ENCODE data around the gene PTTG2.
"Not testable (repeated sequence)": the region's sequence is repeated elsewhere in the genome, so short reads cannot be mapped to it uniquely, and the experiment has no call there.

PTTG2 gene

DNA sequence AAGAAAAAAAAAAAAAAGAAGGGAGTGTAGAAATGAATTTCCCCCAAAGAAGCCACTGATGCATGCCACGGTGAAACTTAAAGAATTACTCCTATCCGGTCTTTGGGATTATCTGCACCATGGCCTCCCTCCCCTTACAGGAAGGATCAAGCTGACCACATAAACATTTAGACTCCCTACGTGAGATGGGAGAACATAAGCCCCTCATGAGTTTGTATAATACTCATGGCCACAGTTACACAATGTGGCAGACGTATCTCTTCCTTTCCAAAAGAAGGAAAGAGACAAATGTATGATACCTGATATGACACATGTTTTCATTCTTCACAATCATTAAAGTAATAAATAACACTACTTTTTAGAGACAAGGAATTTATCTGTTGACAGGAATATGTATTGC is 3.3 kb upstream of the PTTG2 start:
- no peak for DNase-seq (ENCODE audit: low read depth in 2 of 2)

- DNase-seq (ENCODE audit: low read depth in 2 of 2): no peak
These were observed 1.3 kb upstream of the PTTG2 start for GRCh38 chr4:37958932-37959331.

DNA sequence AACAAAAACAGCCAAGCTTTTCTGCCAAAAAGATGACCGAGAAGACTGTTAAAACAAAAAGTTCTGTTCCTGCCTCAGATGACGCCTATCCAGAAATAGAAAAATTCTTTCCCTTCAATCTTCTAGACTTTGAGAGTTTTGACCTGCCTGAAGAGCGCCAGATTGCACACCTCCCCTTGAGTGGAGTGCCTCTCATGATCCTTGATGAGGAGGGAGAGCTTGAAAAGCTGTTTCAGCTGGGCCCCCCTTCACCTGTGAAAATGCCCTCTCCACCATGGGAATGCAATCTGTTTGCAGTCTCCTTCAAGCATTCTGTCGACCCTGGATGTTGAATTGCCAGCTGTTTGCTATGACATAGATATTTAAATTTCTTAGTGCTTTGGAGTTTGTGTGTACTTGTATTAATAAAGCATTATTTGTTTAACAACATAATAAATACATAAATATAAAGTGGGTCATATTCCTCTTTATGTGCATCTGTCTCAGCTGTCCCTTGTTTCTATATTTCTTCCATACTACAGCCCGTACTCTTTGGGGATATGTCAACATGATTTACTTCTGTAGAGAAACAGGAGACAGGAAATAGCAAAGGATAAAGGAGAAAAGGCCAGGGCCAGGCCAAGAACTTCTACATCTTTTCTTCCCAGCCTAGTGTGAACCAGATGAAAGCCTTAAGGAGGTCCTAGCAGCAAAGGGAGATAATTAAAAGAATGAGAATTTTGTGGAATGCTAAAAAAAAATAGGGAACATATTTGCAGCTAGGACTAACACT is 667 bp downstream of the PTTG2 start:
- no peak for DNase-seq (ENCODE audit: low read depth in 2 of 2)

DNA sequence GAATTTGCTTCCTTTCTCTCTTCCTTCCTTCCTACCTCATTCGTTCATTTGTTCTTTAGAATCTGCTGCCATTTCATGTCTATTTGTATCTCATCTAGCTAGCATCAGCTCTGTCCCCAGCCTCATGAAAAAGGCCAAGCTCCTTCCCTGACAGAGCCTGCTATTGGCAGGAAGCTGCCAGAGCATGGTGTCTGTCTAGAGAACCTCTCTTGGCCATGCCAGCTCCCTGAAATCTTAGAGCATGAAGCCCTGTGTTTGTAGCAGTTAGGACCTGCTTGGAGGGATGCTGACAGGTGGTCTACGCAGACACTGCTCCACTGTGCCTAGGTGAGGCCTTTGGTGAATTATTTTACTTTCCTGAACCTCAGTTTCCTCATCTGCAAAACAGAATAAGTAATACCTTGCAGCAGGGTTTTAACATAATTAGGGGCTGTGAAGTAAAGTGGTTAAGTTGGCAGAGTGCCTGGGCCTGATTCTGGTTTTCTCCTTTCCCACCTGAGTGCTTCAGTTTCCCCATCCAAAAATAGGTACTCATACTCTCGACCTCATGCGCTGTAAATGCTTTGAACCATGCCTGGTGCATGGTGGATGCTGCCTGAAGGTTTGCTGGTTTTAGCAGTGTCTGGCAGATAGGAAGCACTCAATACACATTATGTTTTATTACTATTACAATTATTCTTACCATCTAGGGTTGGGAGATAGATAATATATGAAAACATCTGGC is 4.7 kb downstream of the PTTG2 start:
- no peak for DNase-seq (ENCODE audit: low read depth in 2 of 2)

- DNase-seq (ENCODE audit: low read depth in 2 of 2): no peak
These were observed 5.8 kb downstream of the PTTG2 start for GRCh38 chr4:37966044-37966443.

GRCh38 chr4:37967736-37968135 is 7.5 kb downstream of the PTTG2 start:
- no peak for DNase-seq (ENCODE audit: low read depth in 2 of 2)

DNA sequence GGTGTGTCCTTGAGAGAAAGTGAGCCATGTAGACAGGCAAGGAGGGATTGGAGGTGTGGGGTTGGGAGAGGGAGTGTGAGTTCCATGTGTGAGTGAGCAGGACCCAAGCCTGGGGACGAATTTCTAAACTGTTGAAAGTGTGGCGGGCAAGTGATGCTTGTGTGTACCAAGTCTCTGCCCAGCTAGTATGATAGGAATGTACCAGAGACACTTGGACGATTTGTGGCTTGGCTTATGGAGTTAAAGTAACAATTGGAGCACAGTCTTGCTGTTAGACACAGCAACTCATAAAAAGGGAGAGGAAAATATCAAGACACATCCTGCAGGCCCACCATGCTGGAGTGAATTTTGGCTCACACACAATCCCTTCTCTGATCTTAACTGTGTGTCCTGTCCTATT is 8.5 kb downstream of the PTTG2 start:
- no peak for DNase-seq (ENCODE audit: low read depth in 2 of 2)

- DNase-seq (ENCODE audit: low read depth in 2 of 2): peak in 1 of 2 donors; percentile 39
These were observed 10.5 kb downstream of the PTTG2 start for GRCh38 chr4:37970702-37971101.

DNA sequence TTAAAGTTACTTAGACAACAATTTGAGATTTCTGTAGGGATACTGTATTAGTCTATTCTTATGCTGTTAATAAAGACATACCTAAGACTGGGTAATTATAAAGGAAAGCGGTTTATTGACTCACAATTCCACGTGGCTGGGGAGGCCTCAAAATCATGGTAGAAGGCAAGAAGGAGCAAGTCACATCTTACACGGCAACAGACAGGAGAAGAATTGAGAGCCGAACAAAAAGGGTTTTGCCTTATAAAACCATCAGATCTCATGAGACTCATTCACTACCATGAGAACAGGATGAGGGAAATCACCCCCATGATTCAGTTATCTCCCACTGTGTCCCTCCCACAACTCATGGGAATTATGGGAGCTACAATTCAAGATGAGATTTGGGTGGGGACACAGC is 11.0 kb downstream of the PTTG2 start:
- no peak for DNase-seq (ENCODE audit: low read depth in 2 of 2)

DNA sequence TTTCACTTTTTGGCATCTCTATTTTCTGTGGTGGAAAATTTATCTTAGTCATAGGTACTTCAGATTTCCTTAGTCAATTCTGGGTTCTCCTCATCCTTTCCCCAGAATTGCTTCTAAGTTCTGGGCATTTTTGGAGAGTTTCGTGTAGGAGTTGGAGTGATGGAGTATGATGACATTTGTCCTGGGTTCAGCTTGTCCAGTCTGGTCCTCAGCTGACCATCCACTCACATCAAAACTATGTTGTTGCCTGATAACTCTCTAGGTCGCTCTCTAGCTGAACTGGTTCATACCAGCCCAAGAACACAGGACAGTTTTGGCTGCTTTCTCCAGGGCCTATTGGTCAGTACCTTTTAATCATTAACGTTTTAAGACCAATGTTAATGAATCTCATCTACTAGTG is 13.2 kb downstream of the PTTG2 start:
- DNase-seq (ENCODE audit: low read depth in 2 of 2): no peak

DNA sequence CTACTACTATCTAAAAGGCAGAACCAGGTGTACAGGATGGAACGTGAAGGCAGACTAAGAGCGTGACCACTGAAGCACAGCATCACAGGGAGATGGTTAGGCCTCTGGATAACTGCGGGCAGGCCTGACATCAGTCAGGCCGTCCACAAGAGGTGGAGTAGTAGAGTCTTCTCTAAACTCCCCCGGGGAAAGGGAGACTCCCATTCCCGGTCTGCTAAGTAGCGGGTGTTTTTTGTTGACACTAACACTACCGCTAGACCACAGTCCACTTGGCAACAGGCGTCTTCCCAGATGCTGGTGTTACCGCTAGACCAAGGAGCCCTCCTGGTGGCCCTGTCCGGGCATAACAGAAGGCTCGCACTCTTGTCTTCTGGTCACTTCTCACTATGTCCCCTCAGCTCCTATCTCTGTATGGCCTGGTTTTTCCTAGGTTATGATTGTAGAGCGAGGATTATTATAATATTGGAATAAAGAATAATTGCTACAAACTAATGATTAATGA is 15.2 kb downstream of the PTTG2 start:
- not testable (repeated sequence) for DNase-seq (ENCODE audit: low read depth in 2 of 2)

- no peak for DNase-seq (ENCODE audit: low read depth in 2 of 2)
These were observed 16.3 kb downstream of the PTTG2 start for GRCh38 chr4:37976507-37976906.

DNA sequence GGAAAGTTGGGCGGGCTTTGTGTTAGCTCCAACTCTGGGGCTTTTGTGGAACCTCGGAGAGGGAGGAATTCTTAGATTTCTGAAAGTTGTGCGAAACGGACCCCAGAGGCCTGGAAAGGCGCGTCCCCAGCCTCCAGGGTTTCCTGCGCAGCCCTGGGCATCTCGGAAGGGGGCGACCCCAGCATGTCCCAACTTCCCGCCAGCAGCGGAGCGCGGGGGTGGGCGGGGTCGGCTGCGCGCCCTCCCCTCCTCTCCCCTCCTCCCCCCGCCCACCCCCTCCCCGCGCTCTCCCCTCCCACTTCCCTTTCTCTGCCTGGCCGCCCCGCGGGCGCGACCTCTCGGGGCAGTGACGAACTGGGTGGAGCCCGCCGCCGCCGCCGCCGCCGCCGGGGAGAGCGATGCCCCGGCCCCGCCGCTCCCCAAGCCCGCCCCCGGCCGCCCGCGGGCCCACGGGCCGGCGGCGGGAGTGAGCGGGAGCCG is 16.8 kb downstream of the PTTG2 start:
- peak; percentile 49 to 58 for DNase-seq (ENCODE audit: low read depth in 2 of 2)

DNA sequence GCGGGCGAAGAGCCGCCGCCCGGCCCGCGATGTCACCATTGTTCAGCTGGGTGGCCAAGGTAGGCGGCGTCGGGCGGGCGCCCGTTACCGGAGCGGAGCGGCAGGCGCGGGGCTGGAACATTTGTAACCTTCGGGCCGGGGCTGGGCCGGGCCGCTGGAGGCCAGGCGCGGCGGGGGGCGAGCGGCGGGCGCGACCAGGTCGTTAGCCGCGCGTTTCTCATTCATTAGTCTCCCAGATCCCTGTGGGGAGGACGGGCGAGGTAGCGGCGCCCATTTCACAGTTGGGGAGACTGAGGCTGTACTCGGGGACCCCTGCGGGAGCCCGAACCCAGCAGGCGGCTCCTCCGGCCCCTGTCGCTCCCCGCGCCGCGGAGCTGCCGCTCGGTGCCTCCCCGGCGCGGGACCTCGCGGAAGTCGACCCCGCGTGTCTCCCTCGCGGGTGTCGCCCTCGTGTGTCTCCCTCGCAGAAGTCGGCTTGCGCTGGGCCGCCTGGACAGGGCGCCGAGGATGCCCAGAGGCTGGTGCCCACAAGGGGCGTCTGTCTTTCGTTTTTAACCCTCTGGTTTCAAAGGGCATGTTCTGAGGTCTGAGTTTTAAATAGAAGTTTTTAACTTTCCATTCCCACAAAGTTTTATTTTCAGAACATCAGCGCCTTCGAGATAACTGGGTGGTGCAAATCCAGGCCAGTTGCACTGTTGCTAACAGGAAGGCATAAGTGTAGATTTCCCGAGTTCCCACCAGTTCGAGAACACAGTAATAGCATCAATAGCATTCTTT is 17.5 kb downstream of the PTTG2 start:
- DNase-seq (ENCODE audit: low read depth in 2 of 2): peak; percentile 33 to 40

DNA sequence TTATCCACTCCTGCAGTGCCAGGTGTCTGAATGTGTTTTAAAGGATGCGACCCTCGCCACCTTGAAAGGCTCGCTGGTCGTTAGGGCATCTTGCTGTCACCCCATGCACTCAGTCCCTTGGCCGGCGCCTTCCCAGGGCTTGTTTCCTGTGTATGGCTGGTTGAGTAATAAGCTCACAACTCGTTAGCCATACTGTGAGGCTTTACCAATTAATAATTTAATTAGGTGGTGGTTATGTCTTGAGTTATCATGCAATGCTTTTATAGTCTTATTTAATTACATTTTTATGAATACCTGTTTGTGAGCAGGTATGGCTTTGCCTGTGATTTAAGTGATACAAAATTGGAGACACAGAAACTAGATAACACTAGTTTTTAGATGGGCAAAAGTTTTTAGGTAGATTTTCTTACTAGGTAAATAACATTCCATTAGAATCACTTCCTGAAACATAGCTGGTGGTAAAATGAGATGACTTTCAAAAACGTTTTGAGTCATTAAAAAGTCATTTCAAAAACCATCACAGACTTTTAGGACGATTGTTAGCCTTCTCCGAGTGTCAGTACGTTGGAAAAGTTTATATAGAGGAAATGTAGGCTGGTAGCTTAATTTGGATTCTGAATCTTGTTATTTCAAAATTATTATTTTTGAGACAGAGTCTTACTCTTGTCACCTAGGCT is 18.2 kb downstream of the PTTG2 start:
- DNase-seq (ENCODE audit: low read depth in 2 of 2): no peak

- no peak for DNase-seq (ENCODE audit: low read depth in 2 of 2)
These were observed 20.0 kb downstream of the PTTG2 start for GRCh38 chr4:37980246-37980645.

- DNase-seq (ENCODE audit: low read depth in 2 of 2): no peak
These were observed 21.2 kb downstream of the PTTG2 start for GRCh38 chr4:37981425-37981824.

DNA sequence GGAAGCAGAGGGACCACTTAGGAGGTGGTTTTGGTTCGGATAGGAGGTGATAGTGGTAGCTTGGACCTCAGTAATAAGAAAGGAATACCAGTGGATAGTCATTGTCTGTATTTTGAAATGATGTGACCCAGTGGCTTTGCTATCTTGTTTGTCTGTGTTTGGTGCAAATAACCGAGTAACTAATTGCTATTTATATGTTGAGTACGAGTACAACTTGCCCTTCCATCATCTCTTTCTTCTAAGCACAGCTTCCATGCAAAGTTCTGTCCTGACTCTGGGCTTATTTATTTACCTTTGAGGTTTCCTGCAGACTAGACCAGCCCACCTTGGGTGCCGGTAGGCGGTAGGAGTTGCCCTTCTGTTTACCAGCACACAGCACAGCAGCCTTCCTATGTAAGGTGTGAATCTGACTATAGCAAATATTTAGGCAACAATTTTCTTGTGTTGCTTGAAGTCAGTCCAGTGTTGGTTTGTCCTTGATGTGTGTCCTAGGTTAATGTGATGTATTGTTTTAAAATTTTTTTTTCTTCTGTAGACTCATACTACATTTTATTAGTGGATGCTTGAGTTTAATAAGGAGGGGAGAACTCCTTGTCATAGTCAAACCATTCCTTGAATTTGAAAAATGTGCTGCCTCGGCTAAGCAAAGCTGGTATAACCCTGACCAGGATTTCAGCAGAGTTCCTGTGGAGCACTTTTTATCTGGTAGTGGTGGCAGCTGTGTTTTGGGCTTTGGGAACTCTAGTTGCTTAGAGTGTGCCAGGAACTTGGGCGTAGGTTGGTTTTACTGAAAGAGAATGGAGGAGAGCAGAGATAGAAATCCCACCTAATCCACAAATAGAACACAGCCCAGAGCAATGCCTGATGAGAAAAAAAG is 21.9 kb downstream of the PTTG2 start:
- no peak for DNase-seq (ENCODE audit: low read depth in 2 of 2)

DNA sequence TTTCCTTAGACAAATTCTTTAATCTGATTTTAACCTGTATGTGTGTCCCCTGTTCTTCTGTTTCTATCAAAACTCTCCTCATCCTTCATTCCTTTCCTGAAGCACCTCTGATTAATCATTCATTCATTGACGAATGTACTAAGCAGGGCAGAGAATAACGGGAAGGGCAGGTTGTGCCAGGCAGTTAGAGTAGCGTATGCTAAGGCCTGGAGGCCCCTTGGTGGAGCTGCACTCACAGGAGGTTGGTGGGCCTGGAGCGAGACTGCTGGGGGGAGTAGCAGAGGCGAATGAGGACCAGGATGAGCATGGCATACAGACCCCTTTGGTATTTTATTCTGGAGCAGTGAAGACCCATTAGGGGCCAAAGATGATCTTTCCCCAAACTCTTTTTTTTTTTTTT is 22.5 kb downstream of the PTTG2 start:
- DNase-seq (ENCODE audit: low read depth in 2 of 2): no peak

- DNase-seq (ENCODE audit: low read depth in 2 of 2): no peak
These were observed 23.8 kb downstream of the PTTG2 start for GRCh38 chr4:37983951-37984350.

Data from stimulated activated CD4-positive, alpha-beta T cell treated with anti-CD3 and anti-CD28 coated beads, Interleukin-1b, Interleukin-23, amount 100 ng/mL, for 1 hour (primary cell).